ENCODE data around the gene ZNF512. TPM values are rescaled to one million over a fixed set of nuclear protein-coding genes. Genes with fewer than 3 reads are reported as not detected.

The ZNF512 gene
- polyA plus RNA-seq, 1 donor (not counting 4 experiments of a cell fraction or from before 2014, with no cell fraction given) = 16.6 TPM

GRCh38 chr2:27653397-27653796 is 70.6 kb downstream of the ZNF512 start:
- dilution Hi-C loops (cut with MboI; ENCODE audit: extremely low pct_ligation_motif_present, low sequenced_read_pairs) = no loop called here
- no peaks in the 10 kb centered on the region for H3K9me3 ChIP-seq (ENCODE audit: control insufficient read depth, low read depth, low read length)
- H3K27me3 ChIP-seq (ENCODE audit: control insufficient read depth, extremely low read depth, insufficient read depth, low read length) = no peaks in the 10 kb centered on the region
- DNase-seq (ENCODE audit: low read depth, low spot score) (no peak), FAIRE-seq (no peak)
- peaks cover 18% of the 10 kb centered on the region for H3K4me1 ChIP-seq (ENCODE audit: control insufficient read depth, extremely low read depth, insufficient read depth, low read length)
- H4K20me1 ChIP-seq (ENCODE audit: control insufficient read depth, extremely low read depth, insufficient read depth, low read length) = no peaks in the 10 kb centered on the region
- no peaks in the 10 kb centered on the region for H3K9me1 ChIP-seq (ENCODE audit: control insufficient read depth, extremely low read depth, insufficient read depth, low read length)
- H2AFZ ChIP-seq (ENCODE audit: control insufficient read depth, low read length) = no peak overlapping the region
- no peaks in the 10 kb centered on the region for H3K79me2 ChIP-seq (ENCODE audit: control insufficient read depth, insufficient read depth, low read length)
- H3K27ac ChIP-seq (ENCODE audit: control insufficient read depth, insufficient read depth, low read length) = peak overlapping the region; percentile 48
- no peak overlapping the region for H3K4me3 ChIP-seq (ENCODE audit: control insufficient read depth in 2 of 3, extremely low read depth in 1 of 3, insufficient read depth in 2 of 3, low read depth in 1 of 3, low read length in 3 of 3)
- no peak for TF ChIP-seq EZH2 (IDR thresholded peaks at IDR 0.05; ENCODE audit: low read length)
- no peak for TF ChIP-seq CTCF (optimal IDR thresholded peaks at IDR 0.05 in 1 of 3, IDR thresholded peaks at IDR 0.05 in 1 of 3, conservative IDR thresholded peaks at IDR 0.05 in 1 of 3; ENCODE audit: extremely low read depth in 1 of 3, insufficient read depth in 2 of 3, low read length in 3 of 3)
- H3K36me3 ChIP-seq (ENCODE audit: control insufficient read depth in 2 of 2, extremely low read depth in 1 of 2, insufficient read depth in 2 of 2, low read length in 2 of 2) = peaks cover 28 to 29% of the 10 kb centered on the region in 2 experiments
- no peak overlapping the region for H3K9ac ChIP-seq (ENCODE audit: control insufficient read depth, extremely low read depth, insufficient read depth, low read length)
- no peak overlapping the region for H3K4me2 ChIP-seq (ENCODE audit: control insufficient read depth, extremely low read depth, insufficient read depth, low read depth, low read length)

GRCh38 chr2:27655155-27655951 is 72.5 kb downstream of the ZNF512 start:
- Histone ChIP-seq H3K9me3 (ENCODE audit: control insufficient read depth, low read depth, low read length) (no peaks in the 10 kb centered on the region), H3K27ac (ENCODE audit: control insufficient read depth, insufficient read depth, low read length) (no peak overlapping the region), H3K36me3 (ENCODE audit: control insufficient read depth in 2 of 2, extremely low read depth in 1 of 2, insufficient read depth in 2 of 2, low read length in 2 of 2) (peaks cover 25 to 27% of the 10 kb centered on the region in 2 experiments), H3K79me2 (ENCODE audit: control insufficient read depth, insufficient read depth, low read length) (peaks cover 2% of the 10 kb centered on the region), H3K9me1 (ENCODE audit: control insufficient read depth, extremely low read depth, insufficient read depth, low read length) (no peaks in the 10 kb centered on the region), H3K27me3 (ENCODE audit: control insufficient read depth, extremely low read depth, insufficient read depth, low read length) (no peaks in the 10 kb centered on the region), H3K4me2 (ENCODE audit: control insufficient read depth, extremely low read depth, insufficient read depth, low read depth, low read length) (no peak overlapping the region), H3K4me1 (ENCODE audit: control insufficient read depth, extremely low read depth, insufficient read depth, low read length) (peaks cover 18% of the 10 kb centered on the region), H2AFZ (ENCODE audit: control insufficient read depth, low read length) (no peak overlapping the region), H3K4me3 (ENCODE audit: control insufficient read depth in 2 of 3, extremely low read depth in 1 of 3, insufficient read depth in 2 of 3, low read depth in 1 of 3, low read length in 3 of 3) (no peak overlapping the region), H3K9ac (ENCODE audit: control insufficient read depth, extremely low read depth, insufficient read depth, low read length) (no peak overlapping the region), H4K20me1 (ENCODE audit: control insufficient read depth, extremely low read depth, insufficient read depth, low read length) (no peaks in the 10 kb centered on the region)
- DNase-seq (ENCODE audit: low read depth, low spot score) (no peak), FAIRE-seq (no peak)
- TF ChIP-seq CTCF (optimal IDR thresholded peaks at IDR 0.05 in 1 of 3, IDR thresholded peaks at IDR 0.05 in 1 of 3, conservative IDR thresholded peaks at IDR 0.05 in 1 of 3; ENCODE audit: extremely low read depth in 1 of 3, insufficient read depth in 2 of 3, low read length in 3 of 3) = no peak
- no peak for TF ChIP-seq EZH2 (IDR thresholded peaks at IDR 0.05; ENCODE audit: low read length)
- dilution Hi-C loops (cut with MboI; ENCODE audit: extremely low pct_ligation_motif_present, low sequenced_read_pairs) = no loop called here

Data from keratinocyte (primary cell).